Chondrocyte (in vitro differentiated cells): ENCODE data around the gene SOS2. TPM values are rescaled to one million over a fixed set of nuclear protein-coding genes. Genes with fewer than 3 reads are reported as not detected.
"Not testable (repeated sequence)": the region's sequence is repeated elsewhere in the genome, so short reads cannot be mapped to it uniquely, and the experiment has no call there.

ENCODE experiments used
- DNase-seq: peaks from one replicate; pipeline ENCODE4 v3.0.0; 2021; ENCODE audit warnings: mixed read lengths, low spot score
- H3K27ac Mint-ChIP-seq: one replicate; pipeline ENCODE4 v1.8.0; 2021; ENCODE audit warnings: mild to moderate bottlenecking, moderate library complexity, mixed read lengths; ENCODE audit not compliant: unreplicated experiment
- H3K27me3 Mint-ChIP-seq: 2 replicates; pipeline ENCODE4 v1.8.0; 2021; ENCODE audit warnings: low read depth, mixed read lengths
- H3K36me3 Mint-ChIP-seq: 2 replicates; pipeline ENCODE4 v1.8.0; 2021; ENCODE audit warnings: low read depth, mixed read lengths
- H3K4me1 Mint-ChIP-seq: 2 replicates; pipeline ENCODE4 v1.8.0; 2021; ENCODE audit warnings: low read depth, mild to moderate bottlenecking, mixed read lengths
- H3K4me3 Mint-ChIP-seq: one replicate; pipeline ENCODE4 v1.8.0; 2021; ENCODE audit warnings: mild to moderate bottlenecking, moderate library complexity, mixed read lengths; ENCODE audit not compliant: unreplicated experiment
- H3K9me3 Mint-ChIP-seq: 2 replicates; pipeline ENCODE4 v1.8.0; 2021; ENCODE audit warnings: low read depth, mixed read lengths
- total RNA-seq: library from RNA; stranded (reverse); gene quantifications from 3 replicates; pipeline ENCODE4 v1.2.1, GENCODE V29; 2021
- TF ChIP-seq, protein P1 (sequence below): fragments of 200-600 bp; sonication (generic); IDR thresholded peaks from 2 replicates; pipeline ENCODE4 v1.5.0; 2021; ENCODE audit warnings: antibody characterized with exemption, mild to moderate bottlenecking, moderate library complexity

SOS2 gene
- total RNA-seq, 1 donor from 2014 or later, result 28.1 TPM

DNA sequence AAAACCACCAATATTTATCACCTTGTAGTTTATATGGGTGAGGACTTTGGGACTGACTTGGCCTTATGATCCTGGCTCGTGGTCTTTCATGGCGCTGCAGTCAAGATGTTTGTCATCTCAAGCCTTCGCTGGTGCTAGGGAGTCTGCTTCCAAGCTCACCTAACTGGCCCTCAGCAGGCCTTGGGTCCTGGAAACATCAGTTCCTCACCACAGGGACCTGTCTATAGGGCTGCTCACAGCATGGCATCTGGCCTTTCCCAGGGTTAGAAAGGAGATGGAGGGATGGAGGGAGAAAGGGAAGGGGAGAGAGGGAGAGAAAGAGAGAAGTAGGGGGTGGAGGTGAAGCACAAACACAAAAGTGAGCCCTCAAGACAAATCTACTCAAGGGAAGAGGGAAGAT is 146.7 kb downstream of the SOS2 start:
- peak overlapping the region; percentile 5 for H3K27ac Mint-ChIP-seq
- no peak overlapping the region for H3K4me3 Mint-ChIP-seq
- H3K27me3 Mint-ChIP-seq, result no peaks in the 10 kb centered on the region
- DNase-seq, result no peak
- H3K9me3 Mint-ChIP-seq, result no peaks in the 10 kb centered on the region
- TF ChIP-seq, protein P1, sequence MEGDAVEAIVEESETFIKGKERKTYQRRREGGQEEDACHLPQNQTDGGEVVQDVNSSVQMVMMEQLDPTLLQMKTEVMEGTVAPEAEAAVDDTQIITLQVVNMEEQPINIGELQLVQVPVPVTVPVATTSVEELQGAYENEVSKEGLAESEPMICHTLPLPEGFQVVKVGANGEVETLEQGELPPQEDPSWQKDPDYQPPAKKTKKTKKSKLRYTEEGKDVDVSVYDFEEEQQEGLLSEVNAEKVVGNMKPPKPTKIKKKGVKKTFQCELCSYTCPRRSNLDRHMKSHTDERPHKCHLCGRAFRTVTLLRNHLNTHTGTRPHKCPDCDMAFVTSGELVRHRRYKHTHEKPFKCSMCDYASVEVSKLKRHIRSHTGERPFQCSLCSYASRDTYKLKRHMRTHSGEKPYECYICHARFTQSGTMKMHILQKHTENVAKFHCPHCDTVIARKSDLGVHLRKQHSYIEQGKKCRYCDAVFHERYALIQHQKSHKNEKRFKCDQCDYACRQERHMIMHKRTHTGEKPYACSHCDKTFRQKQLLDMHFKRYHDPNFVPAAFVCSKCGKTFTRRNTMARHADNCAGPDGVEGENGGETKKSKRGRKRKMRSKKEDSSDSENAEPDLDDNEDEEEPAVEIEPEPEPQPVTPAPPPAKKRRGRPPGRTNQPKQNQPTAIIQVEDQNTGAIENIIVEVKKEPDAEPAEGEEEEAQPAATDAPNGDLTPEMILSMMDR, result no peak
- peaks cover 21% of the 10 kb centered on the region for H3K4me1 Mint-ChIP-seq
- H3K36me3 Mint-ChIP-seq, result peaks cover 2% of the 10 kb centered on the region

DNA sequence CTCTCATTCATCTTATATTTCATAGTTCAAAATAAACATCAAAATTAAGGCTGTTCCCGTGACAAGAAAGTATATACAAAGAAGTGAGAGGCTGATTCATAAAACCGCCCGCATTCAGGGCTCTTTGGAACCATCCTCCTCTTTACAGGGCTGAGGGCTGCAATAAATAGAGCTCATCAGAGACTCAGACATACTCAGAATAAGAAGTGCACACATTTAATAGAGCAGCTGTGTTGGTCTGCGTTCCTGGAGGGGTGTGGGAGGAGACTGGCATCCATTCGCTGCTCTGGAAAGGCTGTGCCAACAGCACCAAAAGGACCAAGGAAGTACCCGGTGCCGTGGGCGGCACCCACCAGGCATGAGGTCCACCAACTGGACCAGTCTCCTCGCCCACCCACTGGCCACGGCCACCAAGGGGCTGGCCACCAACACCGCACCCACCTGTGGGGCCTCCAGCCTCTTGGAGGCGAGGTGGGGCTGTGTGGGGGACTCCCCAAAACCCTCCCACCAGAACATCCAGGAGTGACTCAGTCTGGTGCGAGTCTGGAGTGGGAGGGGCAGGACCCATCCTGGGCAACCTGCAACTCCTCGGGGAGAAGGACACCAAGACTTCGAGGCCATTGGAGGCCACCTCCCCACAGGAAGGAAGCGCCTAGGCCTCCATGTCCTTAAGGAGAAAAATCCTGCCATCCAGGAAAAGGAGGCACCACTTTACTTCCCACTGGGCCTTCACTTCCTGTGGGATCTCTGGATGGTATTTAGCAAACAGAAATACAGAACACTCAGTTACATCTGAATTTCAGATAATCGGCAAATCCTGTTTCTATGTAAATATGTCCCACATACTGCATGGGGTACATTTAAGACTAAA is 147.7 kb downstream of the SOS2 start:
- H3K27me3 Mint-ChIP-seq, result no peaks in the 10 kb centered on the region
- no peak overlapping the region for H3K27ac Mint-ChIP-seq
- DNase-seq, result no peak
- peaks cover 21% of the 10 kb centered on the region for H3K4me1 Mint-ChIP-seq
- TF ChIP-seq, protein P1, result no peak
- no peaks in the 10 kb centered on the region for H3K9me3 Mint-ChIP-seq
- peaks cover 2% of the 10 kb centered on the region for H3K36me3 Mint-ChIP-seq
- H3K4me3 Mint-ChIP-seq, result no peak overlapping the region

DNA sequence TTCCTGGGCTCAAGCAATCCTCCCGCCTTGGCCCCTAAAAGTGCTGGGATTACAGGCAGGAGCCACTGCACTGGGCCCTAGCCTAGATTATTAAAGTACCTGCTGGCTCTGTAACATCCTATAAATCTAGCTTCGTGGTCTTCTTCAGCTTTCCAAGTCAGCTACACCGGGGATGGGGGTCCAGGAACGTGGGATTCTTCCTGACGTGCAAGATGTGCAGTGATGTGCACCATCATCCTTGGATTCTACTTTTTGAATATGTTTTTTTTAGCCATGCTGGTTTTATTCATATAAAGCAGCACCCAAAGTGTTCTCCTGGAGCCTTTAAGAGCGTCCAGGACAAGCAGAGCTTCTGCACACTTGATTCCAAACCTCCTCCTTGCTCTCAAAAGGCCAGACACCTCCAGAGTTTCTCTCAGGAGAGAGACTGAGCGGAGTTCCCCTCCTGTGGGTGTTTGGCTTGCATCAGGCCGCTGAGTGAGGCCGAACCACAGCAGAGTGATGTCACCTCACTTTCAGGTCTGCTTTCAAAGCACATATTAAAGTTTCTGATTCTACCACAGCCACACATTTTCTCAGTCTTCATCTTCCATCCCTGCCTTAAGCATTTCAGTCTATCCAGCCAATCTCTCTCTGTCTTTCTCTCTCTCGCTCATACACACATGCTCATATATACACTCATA is 148.5 kb downstream of the SOS2 start:
- Mint-ChIP-seq H3K27me3 (no peaks in the 10 kb centered on the region), H3K4me1 (peaks cover 21% of the 10 kb centered on the region), H3K27ac (no peak overlapping the region), H3K36me3 (peaks cover 2% of the 10 kb centered on the region), H3K9me3 (no peaks in the 10 kb centered on the region), H3K4me3 (no peak overlapping the region)
- TF ChIP-seq, protein P1, result no peak
- no peak for DNase-seq

DNA sequence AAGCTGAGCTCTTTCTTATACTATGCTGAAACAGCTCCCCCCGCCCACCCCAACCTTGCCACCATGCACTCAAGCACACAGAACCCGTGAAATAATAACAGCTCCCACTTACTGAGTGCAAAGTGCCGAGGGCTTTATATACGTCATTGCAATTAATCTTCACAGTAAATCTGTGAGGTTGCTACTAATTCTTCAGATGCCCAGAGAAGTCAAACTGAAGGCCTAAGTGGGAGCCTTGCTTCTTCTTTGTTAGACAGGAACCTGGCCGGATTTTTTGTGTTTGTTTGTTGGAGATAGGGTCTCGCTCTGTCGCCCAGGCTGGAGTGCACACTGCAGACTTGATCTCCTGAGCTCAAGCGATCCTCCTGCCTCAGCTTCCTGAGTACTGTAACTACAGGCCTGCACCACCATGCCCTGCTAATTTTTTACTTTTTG is 149.1 kb downstream of the SOS2 start:
- peaks cover 21% of the 10 kb centered on the region for H3K4me1 Mint-ChIP-seq
- H3K27me3 Mint-ChIP-seq, result no peaks in the 10 kb centered on the region
- no peaks in the 10 kb centered on the region for H3K9me3 Mint-ChIP-seq
- DNase-seq, result no peak
- no peak overlapping the region for H3K27ac Mint-ChIP-seq
- TF ChIP-seq, protein P1, result no peak
- H3K36me3 Mint-ChIP-seq, result peaks cover 2% of the 10 kb centered on the region
- H3K4me3 Mint-ChIP-seq, result no peak overlapping the region

DNA sequence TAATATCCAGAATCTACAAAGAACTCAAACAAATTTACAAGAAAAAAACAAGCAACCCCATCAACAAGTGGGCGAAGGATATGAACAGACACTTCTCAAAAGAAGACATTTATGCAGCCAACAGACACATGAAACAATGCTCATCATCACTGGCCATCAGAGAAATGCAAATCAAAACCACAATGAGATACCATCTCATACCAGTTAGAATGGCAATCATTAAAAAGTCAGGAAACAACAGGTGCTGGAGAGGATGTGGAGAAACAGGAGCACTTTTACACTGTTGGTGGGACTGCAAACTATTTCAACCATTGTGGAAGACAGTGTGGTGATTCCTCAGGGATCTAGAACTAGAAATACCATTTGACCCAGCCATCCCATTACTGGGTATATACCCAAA is 152.3 kb downstream of the SOS2 start:
- not testable (repeated sequence) for H3K27ac Mint-ChIP-seq, H3K4me3 Mint-ChIP-seq, DNase-seq, H3K9me3 Mint-ChIP-seq, H3K27me3 Mint-ChIP-seq, H3K4me1 Mint-ChIP-seq, H3K36me3 Mint-ChIP-seq

DNA sequence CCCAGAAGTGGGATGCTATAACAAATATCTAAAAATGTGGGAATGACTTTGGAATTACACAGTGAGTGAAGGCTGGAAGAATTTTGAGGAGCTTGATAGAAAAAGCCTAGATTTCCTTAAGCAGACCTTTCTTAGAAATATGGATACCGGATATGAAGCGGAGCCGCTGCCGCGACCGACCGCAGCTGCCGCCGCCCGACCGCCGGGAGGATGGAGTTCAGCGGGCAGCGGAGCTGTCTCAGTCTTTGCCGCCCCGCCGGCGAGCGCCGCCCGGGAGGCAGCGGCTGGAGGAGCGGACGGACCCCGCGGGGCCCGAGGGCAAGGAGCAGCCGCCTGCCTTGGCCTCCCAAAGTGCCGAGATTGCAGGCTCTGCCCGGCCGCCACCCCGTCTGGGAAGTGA is 157.7 kb downstream of the SOS2 start:
- H3K27ac Mint-ChIP-seq, H3K36me3 Mint-ChIP-seq, H3K4me3 Mint-ChIP-seq, DNase-seq, H3K27me3 Mint-ChIP-seq, H3K4me1 Mint-ChIP-seq, H3K9me3 Mint-ChIP-seq: not testable (repeated sequence)
